HG03521 (cell line): ENCODE results near the gene RESP18.
"Not testable (repeated sequence)": the region's sequence is repeated elsewhere in the genome, so short reads cannot be mapped to it uniquely, and the experiment has no call there.

Source experiments
- ATAC-seq: cut with Tn5 transposase; IDR thresholded peaks from one replicate; pipeline ENCODE4 v1.9.1; 2021; ENCODE audit warnings: mild to moderate bottlenecking, moderate library complexity; ENCODE audit not compliant: unreplicated experiment

The RESP18 gene

GRCh38 chr2:219292616-219293015, 39.9 kb downstream of the RESP18 start:
- no peak for ATAC-seq

DNA sequence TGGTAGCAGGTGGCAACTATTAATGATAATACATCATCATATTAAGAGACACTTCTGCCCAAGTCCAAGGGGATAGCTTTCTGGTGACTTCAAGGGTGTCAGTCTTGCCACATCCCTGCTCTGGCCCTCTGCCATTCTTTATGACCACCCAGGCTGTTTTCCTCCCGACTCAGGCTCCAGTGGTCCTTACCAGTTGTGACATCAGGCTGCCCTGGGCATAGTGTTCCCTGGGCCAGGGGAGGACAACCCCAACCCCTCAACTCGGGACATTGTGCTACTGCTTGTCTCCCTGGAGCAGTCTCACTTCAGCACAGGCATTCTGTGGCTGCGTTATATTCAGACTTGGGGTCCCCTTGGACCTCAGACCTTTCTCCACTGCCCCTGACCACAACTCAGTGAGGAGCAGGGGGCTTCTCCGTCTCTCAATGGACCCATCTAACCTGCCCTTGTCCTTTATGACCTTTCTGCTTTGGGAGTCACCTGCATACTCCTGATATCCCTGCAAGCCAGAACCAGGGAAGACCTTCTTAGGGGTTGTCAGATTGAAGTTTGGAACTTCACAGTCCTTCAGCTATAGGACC, 40.5 kb downstream of the RESP18 start:
- no peak for ATAC-seq

GRCh38 chr2:219291394-219291793, 41.1 kb downstream of the RESP18 start:
- ATAC-seq = no peak

DNA sequence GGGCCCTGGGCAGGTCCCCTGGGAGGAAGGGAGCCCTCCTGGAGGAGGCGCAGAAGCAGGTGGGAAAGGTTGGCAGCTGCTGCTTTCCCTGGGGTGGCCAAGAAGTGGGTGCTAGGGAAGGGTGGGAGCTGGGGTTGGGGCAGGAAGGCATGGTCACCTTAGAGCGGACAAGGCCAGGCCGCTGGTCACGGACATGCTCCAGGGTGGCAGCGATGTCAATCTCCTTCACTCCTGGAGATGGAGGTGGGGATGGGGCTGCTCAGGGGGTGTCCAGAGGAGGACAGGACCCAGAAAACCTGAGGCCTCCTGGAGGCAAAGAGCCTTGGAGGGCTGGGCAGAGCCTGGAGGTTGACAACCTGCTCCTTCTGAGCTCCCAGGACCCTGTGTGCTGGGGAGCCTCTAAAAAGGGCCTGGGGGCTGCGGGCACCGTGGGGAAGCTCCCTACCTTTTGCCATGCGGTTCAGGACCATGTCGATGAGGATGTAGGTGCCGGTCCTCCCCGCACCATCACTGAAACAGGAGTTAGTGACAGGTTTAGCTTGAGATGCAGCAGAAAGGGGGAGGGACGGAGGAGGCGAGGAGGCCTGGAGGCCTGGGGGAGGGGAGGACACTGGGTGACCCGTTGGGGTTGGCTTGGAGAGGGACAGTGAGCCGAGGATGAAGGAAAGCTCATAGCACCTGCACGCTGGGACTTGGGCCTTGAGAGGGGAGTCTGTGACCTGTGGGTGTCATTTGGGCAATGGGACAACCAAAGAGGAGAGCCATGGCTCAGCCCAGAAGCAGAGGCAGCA, 42.0 kb downstream of the RESP18 start:
- no peak for ATAC-seq

DNA sequence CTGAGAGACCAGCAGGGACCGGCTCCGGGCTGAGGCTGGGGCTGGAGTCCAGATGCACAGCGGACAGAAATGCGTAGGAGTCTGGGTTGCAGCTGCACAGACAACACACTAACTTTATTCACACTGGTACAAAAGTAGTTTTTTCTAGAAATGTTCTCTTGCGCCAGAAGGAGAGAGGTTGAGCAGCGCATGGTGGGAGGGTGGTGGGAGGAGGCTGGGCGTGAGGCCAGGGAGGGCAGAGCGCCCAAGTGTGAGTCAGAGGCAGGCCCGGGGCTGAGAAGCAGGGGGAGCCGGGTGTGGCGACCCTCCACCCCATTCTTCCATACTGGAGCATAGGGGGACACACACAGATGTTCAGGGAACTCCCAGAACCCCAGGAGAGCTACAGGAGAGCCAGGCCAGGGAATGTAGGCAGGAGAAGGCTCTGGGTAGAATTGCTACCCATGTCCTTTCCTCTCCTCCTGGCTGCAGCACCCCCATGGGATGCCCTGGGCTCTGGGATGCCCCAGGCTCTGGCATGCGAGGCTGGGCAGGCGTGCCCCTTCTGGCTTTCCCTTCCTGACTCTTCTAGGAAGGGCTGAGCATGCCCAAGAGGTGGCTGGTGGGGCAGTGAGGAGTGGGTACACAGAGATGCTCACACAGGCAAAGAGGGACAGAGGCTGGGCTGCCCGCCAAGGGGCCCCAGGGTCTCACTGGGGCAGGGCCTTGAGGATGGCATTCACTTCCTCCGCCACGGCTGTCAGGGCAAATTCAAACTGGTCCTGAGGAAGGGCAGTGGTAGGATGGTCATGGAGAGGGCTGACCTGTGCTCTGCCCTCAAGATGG, 42.8 kb downstream of the RESP18 start:
- ATAC-seq = no peak

DNA sequence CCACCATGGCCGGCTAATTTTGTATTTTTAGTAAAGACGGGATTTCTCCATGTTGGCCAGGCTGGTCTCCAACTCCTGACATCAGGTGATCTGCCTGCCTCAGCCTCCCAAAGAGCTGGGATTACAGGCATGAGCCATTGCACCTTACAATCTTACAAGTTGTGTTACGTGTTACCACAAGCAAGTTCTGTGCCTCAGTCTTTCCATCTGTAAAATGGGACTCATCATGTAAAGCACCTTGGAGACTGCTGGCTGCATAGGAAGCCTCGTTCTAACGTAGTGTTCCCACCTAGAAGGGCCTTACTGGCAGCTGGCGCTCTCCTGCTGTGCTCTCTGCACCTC, 43.4 kb downstream of the RESP18 start:
- no peak for ATAC-seq

GRCh38 chr2:219287580-219288265, 44.8 kb downstream of the RESP18 start:
- no peak for ATAC-seq

DNA sequence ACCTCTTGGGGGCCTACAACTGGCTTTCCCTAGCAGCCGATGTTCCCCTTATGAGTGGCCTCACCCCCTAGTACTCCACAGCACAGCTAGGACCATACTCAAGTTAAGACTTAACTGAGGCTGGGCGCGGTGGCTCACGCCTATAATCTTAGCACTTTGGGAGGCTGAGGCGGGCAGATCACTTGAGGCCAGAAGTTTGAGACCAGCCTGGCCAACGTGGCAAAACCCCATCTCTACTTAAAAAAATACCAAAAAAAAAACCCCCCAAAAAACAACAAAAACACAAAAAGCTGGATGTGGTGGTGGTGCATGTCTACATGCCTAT, 45.5 kb downstream of the RESP18 start:
- ATAC-seq = not testable (repeated sequence)

- ATAC-seq = no peak
Measured at GRCh38 chr2:219286436-219287115, 46.0 kb downstream of the RESP18 start.

GRCh38 chr2:219285894-219286425, 46.6 kb downstream of the RESP18 start:
- no peak for ATAC-seq

- ATAC-seq = no peak
Measured at GRCh38 chr2:219285373-219285735, 47.2 kb downstream of the RESP18 start.

DNA sequence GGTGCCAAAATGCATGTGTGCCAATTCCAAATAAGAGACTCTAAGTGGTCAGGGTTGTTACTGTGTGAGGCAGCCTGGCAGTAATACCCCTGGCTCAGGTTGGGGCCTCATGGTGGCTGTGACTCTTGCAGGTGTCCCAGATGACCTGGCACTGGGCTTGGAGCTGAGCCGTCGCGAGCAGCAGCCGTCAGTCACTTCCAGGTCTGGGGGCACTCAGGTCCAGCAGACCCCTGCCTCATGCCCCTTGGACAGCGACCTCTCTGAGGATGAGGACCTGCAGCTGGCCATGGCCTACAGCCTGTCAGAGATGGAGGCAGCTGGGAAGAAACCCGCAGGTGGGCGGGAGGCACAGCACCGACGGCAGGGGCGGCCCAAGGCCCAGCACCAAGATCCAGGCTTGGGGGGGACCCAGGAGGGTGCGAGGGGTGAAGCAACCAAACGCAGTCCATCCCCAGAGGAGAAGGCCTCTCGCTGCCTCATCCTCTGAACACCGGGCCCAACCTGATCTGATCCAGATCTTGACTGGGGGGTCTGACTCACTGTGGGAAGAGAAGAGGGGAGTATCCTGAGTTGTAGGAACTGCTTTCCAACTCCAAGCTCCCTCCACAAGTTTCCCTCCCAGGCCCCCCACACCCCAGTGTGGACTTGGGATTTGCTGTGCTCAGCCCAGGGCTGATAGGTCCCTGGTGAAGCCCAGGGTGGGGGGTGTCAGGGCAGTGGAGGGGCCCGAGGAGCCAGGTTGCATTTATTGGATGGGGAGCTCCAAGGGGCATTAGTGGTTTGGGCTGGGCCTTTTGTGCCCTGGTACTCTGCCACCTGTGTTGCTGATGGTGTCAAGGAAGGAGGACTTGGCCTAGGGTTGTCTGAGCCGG, 47.8 kb downstream of the RESP18 start:
- no peak for ATAC-seq

DNA sequence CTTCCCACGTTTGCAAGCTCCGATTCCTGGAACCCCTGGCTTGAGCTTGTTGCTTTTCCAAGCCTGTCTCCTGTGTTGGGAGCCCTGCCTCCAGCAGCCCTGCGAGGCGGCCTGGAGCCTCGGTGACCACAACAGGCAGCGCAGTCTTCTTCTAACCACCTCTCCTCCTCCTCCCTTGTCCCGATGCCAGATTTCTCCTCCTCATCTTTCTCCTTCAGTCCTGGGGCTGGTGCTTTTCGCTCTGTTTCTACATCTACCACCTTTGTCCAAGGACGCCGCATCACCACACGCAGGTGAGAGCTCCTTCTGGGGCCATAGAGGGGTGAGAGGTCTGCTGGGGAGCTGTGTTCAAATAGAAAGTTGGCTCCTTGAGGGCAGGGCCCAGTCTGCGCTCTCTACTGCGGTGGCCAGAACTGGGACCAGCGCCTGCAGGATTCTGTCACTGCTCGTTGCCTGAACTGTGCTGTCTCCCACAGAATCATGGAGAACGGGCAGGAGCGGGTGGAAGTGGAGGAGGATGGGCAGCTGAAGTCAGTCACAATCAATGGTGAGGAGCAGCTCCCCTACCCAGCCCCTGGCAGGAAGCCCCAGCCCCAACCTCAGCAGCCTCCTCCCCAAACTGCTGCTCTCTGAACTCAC, 49.5 kb downstream of the RESP18 start:
- no peak for ATAC-seq

- no peak for ATAC-seq
Measured at GRCh38 chr2:219282375-219282774, 50.2 kb downstream of the RESP18 start.

- no peak for ATAC-seq
Measured at GRCh38 chr2:219281588-219281987, 51.0 kb downstream of the RESP18 start.

DNA sequence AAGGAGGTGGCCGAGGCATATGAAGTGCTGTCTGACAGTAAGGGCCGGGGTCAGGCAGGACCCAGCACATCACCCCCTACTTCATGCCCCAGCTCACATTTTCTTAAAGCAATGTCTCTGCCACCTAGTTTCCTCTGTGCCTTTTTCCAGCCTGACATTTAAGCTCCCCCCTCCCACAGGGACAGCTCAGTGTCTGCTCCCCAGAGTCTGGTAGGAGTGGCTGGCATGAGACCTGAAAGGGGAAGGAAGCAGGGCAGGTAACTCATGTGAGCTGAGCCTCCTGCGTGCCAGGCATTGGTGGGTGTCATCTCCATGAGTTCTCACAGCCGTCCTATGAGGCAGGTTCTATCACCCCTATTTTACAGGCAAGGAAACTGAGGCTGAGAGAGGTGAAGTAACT, 51.9 kb downstream of the RESP18 start:
- ATAC-seq = no peak

DNA sequence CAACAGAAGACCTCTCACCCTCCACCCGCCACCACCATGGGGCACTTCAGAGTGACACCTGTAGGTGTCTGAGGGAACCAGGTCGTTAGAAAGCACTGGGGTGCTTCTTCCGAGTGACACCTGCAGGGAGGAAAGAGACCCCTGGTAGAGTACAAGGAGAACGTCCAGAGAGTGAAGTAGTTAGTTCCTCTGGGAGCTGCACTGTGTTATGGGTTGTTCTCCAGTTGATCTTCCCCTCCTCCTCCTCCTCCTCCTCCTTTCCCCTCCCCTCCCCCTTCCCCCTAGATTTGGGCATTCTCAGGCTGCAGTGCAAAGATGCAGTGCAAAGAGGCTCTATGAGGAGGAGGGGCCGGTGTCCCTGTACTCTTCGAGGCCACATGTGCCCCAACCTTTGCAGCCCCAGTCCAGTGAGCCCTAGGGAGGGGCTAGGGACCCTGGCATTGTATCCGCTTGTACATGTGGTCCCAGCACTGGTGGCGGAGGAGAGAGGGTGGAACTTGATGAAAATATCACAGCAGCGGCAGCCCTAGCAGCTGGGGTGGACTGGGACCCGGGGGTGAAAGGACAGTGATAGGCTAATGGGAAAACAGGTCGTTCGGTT, 52.5 kb downstream of the RESP18 start:
- ATAC-seq = no peak

DNA sequence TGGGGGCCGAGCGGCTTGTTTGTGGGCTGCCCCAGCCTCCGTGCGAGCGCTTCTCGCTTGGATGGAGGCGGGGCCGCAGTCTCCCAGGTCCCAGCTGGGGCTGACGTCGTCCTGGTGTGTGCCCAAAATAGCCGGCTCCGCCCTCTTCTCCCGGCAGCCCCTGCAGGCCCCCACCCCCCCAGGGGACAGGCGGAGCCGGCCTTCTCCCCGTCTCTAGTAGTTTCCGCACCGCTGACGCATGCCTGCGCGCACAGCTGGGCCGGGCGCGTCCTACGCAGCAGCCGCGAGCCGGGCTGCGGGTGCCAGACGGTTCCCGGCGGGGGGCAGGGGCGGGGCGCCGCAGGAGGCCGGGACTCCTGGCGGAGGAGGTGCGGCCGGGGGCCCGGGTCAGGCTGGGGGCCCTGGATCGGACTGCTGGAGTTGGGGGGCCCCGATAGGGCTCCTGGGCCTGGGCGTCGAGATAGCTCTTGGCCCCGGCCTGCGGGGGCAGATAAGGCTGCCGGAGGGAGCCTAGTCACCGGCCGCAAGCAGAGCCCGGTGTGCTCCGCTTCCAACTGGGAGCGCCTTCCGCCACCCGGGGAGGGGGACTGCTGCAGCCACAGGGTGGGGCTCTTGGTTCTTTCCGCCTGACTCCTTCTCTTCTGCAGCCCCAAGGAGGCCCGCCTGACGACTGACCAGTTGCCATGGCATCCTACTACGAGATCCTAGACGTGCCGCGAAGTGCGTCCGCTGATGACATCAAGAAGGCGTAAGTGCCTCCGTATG, 53.2 kb downstream of the RESP18 start, which contains the start of gene DNAJB2:
DNAJB2 (plus strand) TSS at position 216 of the 765 bp plus-strand sequence; CDS start at position 684, 468 bp downstream.
- ATAC-seq = peak; percentile 86
